HepG2 (cell line): ENCODE data around the gene FCHO1. TPM values are rescaled to one million over a fixed set of nuclear protein-coding genes. Genes with fewer than 3 reads are reported as not detected.

Experiments
- ASH2L ChIP-seq: fragments of 300-600, 200-600 bp; sonication (generic); IDR thresholded peaks from 2 replicates; pipeline ENCODE4 v1.7.0; 2017; ENCODE audit warnings: low read depth, mild to moderate bottlenecking, moderate library complexity, mixed read lengths, low read length; ENCODE audit not compliant: insufficient read length
- BHLHE40 ChIP-seq: IDR thresholded peaks from 2 replicates; pipeline ENCODE4 v1.6.1; 2011; ENCODE audit warnings: low read length, improper control_type of control experiment
- EP300 ChIP-seq, 3 experiments: sonication (generic) in 1 of 3; formaldehyde crosslinking in 1 of 3; IDR thresholded peaks; 2 replicates each; pipeline versions ENCODE4 v1.5.1 to v1.6.1; 2011 to 2020; ENCODE audit warnings: low read depth in 2 of 3, low read length in 2 of 3, borderline replicate concordance in 1 of 3, improper control_type of control experiment in 1 of 3, mild to moderate bottlenecking in 1 of 3, missing genetic modification reagents in 1 of 3, moderate library complexity in 1 of 3
- GABPA ChIP-seq, 2 experiments: IDR thresholded peaks; 2 replicates each; pipeline ENCODE4 v1.6.1; 2011 to 2016; ENCODE audit warnings: low read depth in 2 of 2, low read length in 1 of 2, missing biosample characterization in 1 of 2, missing genetic modification characterization in 1 of 2
- HCFC1 ChIP-seq: fragments of 150-350 bp; IDR thresholded peaks from 2 replicates; pipeline ENCODE4 v1.6.1; 2014; ENCODE audit warnings: low read depth, low read length
- HMGA1 ChIP-seq: sonication (generic); formaldehyde crosslinking; conservative IDR thresholded peaks from 2 replicates; pipeline ENCODE4 v1.4.0; 2020; ENCODE audit warnings: missing genetic modification reagents
- KDM6A ChIP-seq: IDR thresholded peaks from 2 replicates; pipeline ENCODE4 v1.6.1; 2016; ENCODE audit warnings: low read depth
- MTF2 ChIP-seq: sonication (generic); formaldehyde crosslinking; IDR thresholded peaks from 2 replicates; pipeline ENCODE4 v1.5.0; 2020; ENCODE audit warnings: missing genetic modification reagents, borderline replicate concordance
- NONO ChIP-seq, 2 experiments: fragments of 450-650 bp in 1 of 2; sonication (generic) in 1 of 2; formaldehyde crosslinking in 1 of 2; IDR thresholded peaks in 1 of 2; conservative IDR thresholded peaks in 1 of 2; 2 replicates each; pipeline versions ENCODE4 v1.6.1 to v1.8.0; 2017 to 2022; ENCODE audit warnings: mild to moderate bottlenecking in 1 of 2, missing genetic modification reagents in 1 of 2, moderate library complexity in 1 of 2
- PHF21A ChIP-seq: sonication (generic); formaldehyde crosslinking; IDR thresholded peaks from 2 replicates; pipeline ENCODE4 v1.5.0; 2020; ENCODE audit warnings: mild to moderate bottlenecking, missing genetic modification reagents
- POLR2A ChIP-seq, 2 experiments: IDR thresholded peaks; 2 replicates each; pipeline ENCODE4 v1.6.1; 2011; ENCODE audit warnings: low read depth in 2 of 2, low read length in 2 of 2, mild to moderate bottlenecking in 1 of 2, moderate library complexity in 1 of 2; ENCODE audit not compliant: insufficient read depth in 1 of 2
- SAP130 ChIP-seq: IDR thresholded peaks from 2 replicates; pipeline ENCODE4 v1.6.1; 2016; ENCODE audit warnings: low read depth
- SIX1 ChIP-seq: sonication (generic); formaldehyde crosslinking; IDR thresholded peaks from 2 replicates; pipeline ENCODE4 v1.4.0; 2020; ENCODE audit warnings: missing genetic modification reagents, borderline replicate concordance
- SKI ChIP-seq: fragments of 450-650 bp; IDR thresholded peaks from one replicate; pipeline ENCODE4 v1.6.1; 2018; ENCODE audit warnings: mild to moderate bottlenecking; ENCODE audit not compliant: partially characterized antibody
- ZNF441 ChIP-seq: sonication (generic); formaldehyde crosslinking; IDR thresholded peaks from 2 replicates; pipeline ENCODE4 v1.7.0; 2021; ENCODE audit warnings: missing genetic modification reagents, borderline replicate concordance
- ZNF614 ChIP-seq: IDR thresholded peaks from 2 replicates; pipeline ENCODE4 v1.6.1; 2018; ENCODE audit warnings: missing biosample characterization, missing genetic modification reagents, inconsistent platforms, borderline replicate concordance
- polyA plus RNA-seq, 8 experiments: library from polyadenylated mRNA; depleted of rRNA in 3 of 8; stranded (reverse) in 7 of 8; unstranded in 1 of 8; fragments of >200 nt; fragmentation: Illumina TruSeq in 4 of 8; extraction: Trizol in 4 of 8; gene quantifications; 2 replicates each; pipeline versions ENCODE4 v1.2.1 to v1.2.3, GENCODE V29; 2011 to 2016; ENCODE audit warnings: low read depth in 4 of 8, missing spikeins in 1 of 8, mixed read lengths in 1 of 8; ENCODE audit not compliant: insufficient read depth in 1 of 8
- total RNA-seq, 5 experiments: library from RNA; depleted of rRNA; stranded (reverse); fragments of >200 nt; fragmentation: Illumina TruSeq; extraction: Trizol; gene quantifications; 2 replicates each; pipeline ENCODE4 v1.2.3, GENCODE V29; 2016; ENCODE audit warnings: low read depth in 1 of 5
- TF ChIP-seq, protein P1 (sequence below): sonication (generic); formaldehyde crosslinking; IDR thresholded peaks from 2 replicates; pipeline ENCODE4 v1.5.0; 2020; ENCODE audit warnings: mild to moderate bottlenecking, missing genetic modification reagents
- TF ChIP-seq, protein P2 (sequence below): IDR thresholded peaks from 2 replicates; pipeline ENCODE4 v1.6.1; 2016; ENCODE audit warnings: mild to moderate bottlenecking
- TF ChIP-seq, protein P3 (sequence below): sonication (generic); formaldehyde crosslinking; IDR thresholded peaks from 2 replicates; pipeline ENCODE4 v1.8.1; 2023; ENCODE audit warnings: mild to moderate bottlenecking, missing genetic modification reagents
- TF ChIP-seq, protein P4 (sequence below): IDR thresholded peaks from 2 replicates; pipeline ENCODE4 v1.6.1; 2012; ENCODE audit warnings: inconsistent platforms
- TF ChIP-seq, protein P5 (sequence below): sonication (generic); formaldehyde crosslinking; IDR thresholded peaks from 2 replicates; pipeline ENCODE4 v1.4.0; 2020; ENCODE audit warnings: low read depth, missing genetic modification reagents

Gene FCHO1
- total and polyA plus RNA-seq, 2 of the 13 experiments (the other 11 are each of a cell fraction or from before 2014, with no cell fraction given) = 1.3 to 3.1 TPM

DNA sequence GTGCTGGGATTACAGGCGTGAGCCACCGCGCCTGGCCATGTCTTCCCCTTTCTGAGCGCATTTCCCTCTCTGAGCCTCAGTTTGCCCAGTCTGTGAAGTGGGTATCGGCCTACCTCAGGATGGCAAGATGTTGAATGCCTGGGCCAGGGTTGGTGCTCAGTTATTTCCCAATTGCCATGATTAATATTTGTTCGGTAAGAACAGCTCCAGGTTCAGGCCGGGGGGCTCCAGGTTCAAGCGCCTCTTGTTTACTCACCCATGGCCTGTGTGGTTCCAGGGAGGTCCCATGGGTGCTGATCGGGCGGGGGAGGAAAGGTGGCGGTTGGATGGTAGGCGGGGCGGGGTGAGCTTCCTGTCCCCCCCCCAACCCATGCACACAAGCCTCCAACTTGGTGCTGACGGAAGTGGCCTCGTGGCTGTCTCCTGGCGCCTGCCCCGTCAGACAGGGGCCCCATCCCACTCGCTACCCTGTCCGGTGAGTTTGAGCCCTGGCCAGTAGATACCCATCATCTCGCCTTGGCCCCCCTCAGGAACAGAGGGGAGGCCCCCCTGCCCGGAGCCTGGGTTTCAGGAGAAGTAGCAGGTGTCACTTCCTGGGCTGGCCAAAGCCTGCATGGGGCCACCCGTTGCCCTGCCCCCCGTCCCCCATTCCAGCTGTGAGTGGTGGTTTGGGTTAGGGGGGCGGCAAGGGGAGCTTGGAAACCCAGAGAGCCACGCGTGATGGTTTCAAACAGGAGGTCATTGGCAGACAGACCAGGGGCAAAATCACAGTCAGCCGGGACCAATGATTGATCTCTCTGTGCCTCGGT lies at the start of gene FCHO1 (continued):
- TF ChIP-seq NONO (IDR thresholded peaks at IDR 0.05) (no peak), NONO (CRISPR knock-in tag; conservative IDR thresholded peaks at IDR 0.05) (no peak), ZNF614 (CRISPR knock-in tag) (0 out of 2 replicates have a peak, but pooled peaks have one; percentile 22), MTF2 (CRISPR knock-in tag) (no peak), ASH2L (no peak), SAP130 (peak; percentile 55; the same call in 1 of the 2 replicates), GABPA (IDR thresholded peaks at IDR 0.05; ENCODE audit: low read depth, low read length) (peak; percentile 30; the same call in 1 of the 2 replicates), GABPA (CRISPR knock-in tag; IDR thresholded peaks at IDR 0.05; ENCODE audit: low read depth) (peak; percentile 66), HCFC1 (no peak), KDM6A (CRISPR knock-in tag) (no peak), HMGA1 (CRISPR knock-in tag) (no peak), PHF21A (CRISPR knock-in tag) (peak; percentile 41; the same call in 1 of the 2 replicates), BHLHE40 (no peak), EP300 (IDR thresholded peaks at IDR 0.05; ENCODE audit: low read depth in 2 of 2, low read length in 2 of 2) (no peak), EP300 (CRISPR knock-in tag; IDR thresholded peaks at IDR 0.05; ENCODE audit: borderline replicate concordance) (no peak), SIX1 (CRISPR knock-in tag) (no peak), ZNF441 (CRISPR knock-in tag) (no peak; the same call in 1 of the 2 replicates), POLR2A (IDR thresholded peaks at IDR 0.05; ENCODE audit: insufficient read depth in 1 of 2, low read depth in 2 of 2, low read length in 2 of 2) (0 out of 4 replicates have a peak, but pooled peaks of 1 of the 2 experiments have one; percentile 26), SKI (no peak)
- TF ChIP-seq, protein P1, sequence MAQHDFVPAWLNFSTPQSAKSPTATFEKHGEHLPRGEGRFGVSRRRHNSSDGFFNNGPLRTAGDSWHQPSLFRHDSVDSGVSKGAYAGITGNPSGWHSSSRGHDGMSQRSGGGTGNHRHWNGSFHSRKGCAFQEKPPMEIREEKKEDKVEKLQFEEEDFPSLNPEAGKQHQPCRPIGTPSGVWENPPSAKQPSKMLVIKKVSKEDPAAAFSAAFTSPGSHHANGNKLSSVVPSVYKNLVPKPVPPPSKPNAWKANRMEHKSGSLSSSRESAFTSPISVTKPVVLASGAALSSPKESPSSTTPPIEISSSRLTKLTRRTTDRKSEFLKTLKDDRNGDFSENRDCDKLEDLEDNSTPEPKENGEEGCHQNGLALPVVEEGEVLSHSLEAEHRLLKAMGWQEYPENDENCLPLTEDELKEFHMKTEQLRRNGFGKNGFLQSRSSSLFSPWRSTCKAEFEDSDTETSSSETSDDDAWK (CRISPR knock-in tag) = no peak
- TF ChIP-seq, protein P2, sequence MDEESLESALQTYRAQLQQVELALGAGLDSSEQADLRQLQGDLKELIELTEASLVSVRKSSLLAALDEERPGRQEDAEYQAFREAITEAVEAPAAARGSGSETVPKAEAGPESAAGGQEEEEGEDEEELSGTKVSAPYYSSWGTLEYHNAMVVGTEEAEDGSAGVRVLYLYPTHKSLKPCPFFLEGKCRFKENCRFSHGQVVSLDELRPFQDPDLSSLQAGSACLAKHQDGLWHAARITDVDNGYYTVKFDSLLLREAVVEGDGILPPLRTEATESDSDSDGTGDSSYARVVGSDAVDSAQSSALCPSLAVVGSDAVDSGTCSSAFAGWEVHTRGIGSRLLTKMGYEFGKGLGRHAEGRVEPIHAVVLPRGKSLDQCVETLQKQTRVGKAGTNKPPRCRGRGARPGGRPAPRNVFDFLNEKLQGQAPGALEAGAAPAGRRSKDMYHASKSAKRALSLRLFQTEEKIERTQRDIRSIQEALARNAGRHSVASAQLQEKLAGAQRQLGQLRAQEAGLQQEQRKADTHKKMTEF (CRISPR knock-in tag) = peak; percentile 54; the same call in 1 of the 2 replicates
- TF ChIP-seq, protein P3, sequence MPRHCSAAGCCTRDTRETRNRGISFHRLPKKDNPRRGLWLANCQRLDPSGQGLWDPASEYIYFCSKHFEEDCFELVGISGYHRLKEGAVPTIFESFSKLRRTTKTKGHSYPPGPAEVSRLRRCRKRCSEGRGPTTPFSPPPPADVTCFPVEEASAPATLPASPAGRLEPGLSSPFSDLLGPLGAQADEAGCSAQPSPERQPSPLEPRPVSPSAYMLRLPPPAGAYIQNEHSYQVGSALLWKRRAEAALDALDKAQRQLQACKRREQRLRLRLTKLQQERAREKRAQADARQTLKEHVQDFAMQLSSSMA (CRISPR knock-in tag) = no peak
- TF ChIP-seq, protein P4, sequence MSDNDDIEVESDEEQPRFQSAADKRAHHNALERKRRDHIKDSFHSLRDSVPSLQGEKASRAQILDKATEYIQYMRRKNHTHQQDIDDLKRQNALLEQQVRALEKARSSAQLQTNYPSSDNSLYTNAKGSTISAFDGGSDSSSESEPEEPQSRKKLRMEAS = peak; percentile 45; the same call in 1 of the 2 replicates
- TF ChIP-seq, protein P5, sequence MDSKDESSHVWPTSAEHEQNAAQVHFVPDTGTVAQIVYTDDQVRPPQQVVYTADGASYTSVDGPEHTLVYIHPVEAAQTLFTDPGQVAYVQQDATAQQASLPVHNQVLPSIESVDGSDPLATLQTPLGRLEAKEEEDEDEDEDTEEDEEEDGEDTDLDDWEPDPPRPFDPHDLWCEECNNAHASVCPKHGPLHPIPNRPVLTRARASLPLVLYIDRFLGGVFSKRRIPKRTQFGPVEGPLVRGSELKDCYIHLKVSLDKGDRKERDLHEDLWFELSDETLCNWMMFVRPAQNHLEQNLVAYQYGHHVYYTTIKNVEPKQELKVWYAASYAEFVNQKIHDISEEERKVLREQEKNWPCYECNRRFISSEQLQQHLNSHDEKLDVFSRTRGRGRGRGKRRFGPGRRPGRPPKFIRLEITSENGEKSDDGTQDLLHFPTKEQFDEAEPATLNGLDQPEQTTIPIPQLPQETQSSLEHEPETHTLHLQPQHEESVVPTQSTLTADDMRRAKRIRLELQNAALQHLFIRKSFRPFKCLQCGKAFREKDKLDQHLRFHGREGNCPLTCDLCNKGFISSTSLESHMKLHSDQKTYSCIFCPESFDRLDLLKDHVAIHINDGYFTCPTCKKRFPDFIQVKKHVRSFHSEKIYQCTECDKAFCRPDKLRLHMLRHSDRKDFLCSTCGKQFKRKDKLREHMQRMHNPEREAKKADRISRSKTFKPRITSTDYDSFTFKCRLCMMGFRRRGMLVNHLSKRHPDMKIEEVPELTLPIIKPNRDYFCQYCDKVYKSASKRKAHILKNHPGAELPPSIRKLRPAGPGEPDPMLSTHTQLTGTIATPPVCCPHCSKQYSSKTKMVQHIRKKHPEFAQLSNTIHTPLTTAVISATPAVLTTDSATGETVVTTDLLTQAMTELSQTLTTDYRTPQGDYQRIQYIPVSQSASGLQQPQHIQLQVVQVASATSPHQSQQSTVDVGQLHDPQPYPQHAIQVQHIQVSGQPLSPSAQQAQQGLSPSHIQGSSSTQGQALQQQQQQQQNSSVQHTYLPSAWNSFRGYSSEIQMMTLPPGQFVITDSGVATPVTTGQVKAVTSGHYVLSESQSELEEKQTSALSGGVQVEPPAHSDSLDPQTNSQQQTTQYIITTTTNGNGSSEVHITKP (CRISPR knock-in tag) = peak; percentile 53; the same call in 1 of the 2 replicates
